NCI-H2081 (cell line): ENCODE data around the gene ZNF839.
"Not testable (repeated sequence)": the region's sequence is repeated elsewhere in the genome, so short reads cannot be mapped to it uniquely, and the experiment has no call there.

Experiments
- DNase-seq, 2 experiments: peaks; one replicate each; lab custom pipeline; 2025; lab: John Stamatoyannopoulos, UW

ZNF839 gene

DNA sequence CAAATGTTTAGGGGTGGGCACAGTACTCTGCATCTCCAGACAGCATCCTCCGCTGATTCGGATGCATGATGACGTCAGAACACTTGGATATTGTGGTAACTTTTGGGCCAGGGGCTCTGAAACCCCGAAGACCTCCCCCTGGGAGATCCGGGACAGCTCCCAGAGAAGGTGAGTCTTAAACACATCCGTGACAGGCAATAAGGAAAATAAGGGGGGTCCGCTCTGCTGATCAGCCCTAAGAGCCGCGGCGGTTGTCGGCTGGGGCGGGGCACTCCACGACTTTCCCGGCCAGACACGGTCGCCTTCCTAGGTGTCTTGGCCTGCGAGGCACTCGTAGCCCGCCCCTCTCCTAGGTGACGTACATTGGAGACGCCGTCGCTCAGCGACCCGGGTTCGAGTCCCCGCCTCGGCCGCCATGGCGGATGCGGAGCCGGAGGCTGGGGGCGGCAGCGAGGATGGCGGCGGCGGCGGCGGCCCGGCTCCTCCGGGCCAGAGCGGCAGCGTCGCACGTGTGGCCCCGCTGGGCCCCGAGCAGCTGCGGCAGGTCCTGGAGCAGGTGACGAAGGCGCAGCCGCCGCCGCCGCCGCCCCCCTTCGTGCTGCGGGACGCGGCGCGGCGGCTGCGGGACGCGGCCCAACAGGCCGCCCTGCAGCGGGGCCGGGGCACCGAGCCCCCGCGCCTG lies at the start of gene ZNF839:
Gene ZNF839, plus strand, starts transcription at position 396 of the 682 bp plus-strand sequence. Its CDS starts 20 bp downstream, at position 416.
- peak; percentile 91 to 92 for DNase-seq

DNA sequence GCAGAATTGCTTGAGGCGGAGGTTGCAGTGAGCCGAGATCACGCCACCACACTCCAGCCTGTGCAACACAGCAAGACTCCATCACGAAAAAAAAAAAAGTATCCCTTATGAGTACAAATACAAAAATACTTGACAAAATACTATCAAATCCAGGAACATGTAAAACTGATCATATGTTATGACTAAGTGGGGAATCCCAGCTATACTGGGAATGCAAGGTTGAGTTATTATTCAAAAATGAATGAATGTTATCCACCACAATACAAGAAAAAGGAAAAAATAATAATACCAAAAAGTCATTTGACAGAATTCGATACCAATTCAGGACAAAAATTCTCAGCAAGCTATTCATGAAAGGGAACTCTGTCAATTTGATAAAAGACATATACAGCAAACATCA lies 47.2 kb upstream of the ZNF839 start:
- DNase-seq = no peak

DNA sequence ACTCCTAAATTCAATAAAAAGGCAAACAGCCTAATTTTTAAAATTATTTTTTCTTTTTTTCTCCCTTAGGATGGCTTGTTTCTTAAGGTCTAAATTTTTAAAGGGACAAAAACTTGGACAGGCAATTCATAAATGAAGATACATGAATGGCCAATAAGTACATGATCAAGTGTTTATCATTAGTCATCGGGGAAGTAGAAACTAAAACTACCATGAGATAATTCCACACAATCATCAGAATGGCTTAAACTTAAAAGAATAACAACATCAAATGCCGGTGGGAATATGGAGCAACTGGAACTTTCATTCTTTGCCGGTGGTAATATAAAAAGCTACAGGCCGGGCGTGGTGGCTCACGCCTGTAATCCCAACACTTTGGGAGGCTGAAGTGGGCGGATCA lies 43.7 kb upstream of the ZNF839 start:
- no peak for DNase-seq

DNA sequence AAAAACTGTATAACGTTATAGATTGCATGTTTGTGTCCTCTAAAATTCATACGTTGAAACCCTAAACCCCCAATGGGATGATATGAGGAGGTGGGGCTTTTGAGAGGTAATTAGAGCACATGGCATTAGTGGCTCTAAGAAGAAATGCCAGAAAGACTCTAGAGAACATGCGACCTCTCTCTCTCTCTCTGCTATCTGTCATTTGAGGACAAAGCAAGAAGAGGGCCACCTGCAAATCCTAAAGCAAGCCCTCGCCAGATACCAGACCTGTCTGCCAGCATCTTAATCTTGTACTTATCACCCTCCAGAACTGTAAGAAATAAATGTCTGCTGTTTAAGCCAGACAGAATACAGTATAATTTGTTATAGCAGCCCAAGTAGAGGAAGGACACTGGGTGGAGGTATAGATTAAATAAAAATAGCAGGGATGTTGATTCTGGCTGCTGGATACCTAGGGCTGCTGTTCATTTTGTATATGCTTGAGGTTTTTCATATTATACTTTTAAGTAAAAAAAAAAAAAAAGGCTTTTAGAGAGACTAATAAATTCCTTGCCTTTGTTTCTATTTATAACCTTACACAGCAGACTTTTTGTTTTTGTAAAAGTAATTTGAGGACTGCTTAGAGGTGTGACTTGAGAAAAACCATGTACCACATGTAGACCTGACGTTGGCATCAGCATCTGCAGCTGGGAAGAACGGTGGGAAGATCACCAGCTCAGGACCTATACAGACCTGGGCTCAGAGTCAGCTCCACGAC lies 41.5 kb upstream of the ZNF839 start:
- DNase-seq = no peak

DNA sequence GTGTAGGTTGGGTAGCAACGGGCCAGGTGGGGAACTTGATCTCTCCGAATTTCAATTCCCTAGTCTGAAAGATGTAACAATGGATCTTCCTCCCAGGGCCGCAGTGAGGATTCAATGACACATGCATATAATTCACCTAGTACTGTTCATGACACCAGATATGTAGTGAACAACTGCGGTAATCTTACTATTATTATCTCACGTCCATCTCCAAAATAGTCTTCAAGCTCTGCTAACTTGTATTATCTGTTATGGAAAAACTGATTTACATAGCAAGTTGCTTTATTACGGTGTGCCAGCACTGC lies 41.0 kb upstream of the ZNF839 start:
- no peak for DNase-seq

DNA sequence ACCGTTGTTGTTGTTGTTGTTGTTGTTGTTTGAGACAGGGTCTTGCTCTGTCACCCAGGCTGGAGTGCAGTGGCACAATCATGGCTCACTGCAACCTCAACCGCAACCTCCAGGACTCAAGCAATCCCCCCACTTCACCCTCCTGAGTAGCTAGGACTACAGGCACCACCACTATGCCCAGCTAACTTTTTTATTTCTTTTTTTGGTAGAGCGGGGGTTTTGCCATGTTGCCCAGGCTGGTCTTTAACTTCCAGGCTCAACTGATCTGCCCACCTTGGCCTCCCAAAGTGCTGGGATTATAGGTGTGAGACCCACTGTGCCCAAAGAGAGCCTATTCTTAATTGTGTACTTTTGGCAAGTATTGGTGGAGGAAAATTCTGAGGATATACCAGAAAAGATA lies 40.3 kb upstream of the ZNF839 start:
- no peak for DNase-seq

DNA sequence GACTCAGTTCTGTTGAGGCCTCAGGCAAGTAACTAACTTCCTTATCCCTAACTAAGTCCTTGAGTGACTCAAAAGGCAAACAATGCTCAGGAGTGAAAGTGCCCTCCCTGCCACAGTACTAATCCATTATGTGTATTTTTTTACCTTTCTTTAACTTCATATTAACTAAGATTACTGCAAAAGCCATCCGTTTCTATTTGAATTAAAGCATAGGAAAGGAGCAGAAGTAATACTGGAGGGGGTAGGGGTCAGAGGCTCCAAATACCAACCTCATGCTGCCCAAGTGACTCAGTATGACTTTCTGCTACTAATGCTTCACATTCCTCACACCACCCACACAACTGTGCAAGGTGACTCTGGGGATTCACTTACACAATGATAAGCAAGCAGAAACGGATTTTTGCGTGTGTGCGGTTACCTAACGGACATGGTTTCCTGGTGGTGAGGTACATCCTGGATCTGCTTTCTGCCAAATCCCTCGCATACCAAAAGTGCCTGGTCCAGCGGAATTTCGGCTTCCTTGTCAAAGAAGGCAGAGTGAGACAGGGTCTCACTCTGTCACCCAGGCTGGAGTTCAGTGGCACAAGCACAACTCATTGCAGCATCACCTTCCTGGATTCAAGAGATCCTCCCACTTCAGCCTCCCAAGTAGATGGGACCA lies 39.7 kb upstream of the ZNF839 start:
- no peak for DNase-seq

DNA sequence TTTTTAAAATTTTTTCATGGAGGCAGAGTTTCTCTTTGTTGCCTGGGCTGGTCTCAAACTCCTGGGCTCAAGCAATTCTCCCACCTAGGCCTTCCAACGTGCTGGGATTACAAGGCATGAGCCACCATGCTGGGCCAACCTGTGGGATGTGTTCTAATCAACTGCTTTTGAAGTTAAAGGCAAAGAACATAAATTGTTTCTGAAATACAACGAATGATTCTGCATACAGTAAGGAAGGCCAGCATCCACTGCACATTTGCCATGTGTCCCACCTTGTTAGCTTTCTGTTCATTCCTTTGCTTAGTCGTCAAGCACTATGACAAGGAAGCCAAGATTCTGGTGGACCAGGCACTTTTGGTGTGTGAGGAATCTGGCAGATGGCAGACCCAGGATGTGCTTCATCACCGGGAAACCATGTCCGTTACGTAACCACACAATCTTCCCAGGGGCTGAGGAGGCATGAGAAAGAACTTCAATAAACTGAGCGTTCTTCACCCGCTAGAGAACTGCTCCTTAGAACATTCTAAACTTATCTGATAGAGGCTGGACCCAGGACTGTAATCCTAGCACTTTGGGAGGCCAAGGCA lies 39.1 kb upstream of the ZNF839 start:
- DNase-seq = no peak

DNA sequence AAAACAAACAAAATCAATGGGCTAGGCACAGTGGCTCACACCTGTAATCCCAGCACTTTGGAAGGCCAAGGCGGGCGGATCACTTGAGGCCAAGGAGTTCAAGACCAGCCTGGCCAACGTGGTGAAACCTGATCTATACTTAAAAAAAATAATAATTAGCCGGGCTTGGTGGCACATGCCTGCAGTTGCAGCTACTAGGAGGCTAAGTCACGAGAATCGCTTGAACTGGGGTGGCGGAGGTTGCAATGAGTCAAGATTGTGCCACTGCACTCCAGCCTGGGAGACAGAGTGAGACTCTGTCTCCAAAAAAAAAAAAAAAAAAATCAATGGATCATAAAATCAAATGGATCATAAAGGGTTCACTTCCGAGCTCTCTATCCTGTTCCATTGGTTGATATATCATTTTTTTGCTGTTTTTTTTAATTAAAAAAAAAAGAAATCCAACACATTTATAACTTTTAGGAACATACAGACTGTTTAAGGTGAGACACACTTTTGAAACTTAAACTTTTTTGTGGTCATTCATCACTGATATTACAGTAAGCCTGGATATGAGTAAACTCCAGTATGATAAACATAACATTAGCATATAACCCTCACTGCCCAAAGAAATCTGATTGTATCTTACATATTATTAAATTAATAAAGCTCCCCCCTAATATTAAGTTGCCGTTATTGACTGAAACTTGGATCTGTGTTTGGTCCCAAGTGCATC lies 36.6 kb upstream of the ZNF839 start:
- no peak for DNase-seq

DNA sequence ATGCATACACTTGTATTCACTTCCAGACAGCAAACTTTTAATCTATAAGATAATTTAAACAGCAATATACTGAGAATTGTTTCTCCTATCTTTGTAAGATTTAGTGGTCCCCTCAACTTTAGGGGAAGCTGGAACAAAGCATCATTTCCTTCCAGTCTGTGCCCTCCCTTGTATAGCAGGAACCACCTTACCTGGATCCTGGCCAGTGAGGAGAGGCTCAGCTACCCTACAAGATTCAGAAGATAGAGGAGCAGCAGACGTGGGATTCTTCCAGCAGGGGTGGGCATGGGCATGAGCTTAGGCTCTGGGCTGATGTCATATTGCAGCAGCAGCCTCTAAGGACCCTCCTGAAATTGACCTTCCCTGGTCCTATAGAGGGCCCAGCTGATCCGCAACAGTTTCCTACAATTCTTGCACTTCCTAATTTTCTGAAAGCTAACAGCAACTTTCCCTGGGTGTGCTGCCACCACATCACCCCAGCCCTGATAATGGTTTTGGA lies 35.9 kb upstream of the ZNF839 start:
- no peak for DNase-seq

DNA sequence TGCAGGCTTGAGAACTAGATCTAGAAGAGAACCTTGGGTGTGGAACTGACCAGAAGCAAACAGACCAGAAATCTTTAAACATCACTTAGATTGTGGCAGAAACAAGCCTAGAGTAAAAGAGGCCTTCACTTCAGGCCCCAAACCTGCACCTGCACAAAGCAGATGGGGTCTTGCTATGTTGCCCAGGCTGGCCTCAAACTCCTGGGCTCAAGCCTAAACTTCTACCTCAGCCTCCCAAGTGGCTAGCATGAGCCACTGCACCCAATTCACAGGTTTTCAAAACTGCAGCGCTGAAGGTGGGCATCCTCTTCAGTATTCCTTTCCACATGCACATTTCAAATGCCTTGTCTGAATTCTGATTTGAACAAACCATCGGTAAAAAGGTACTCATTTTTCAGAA lies 34.4 kb upstream of the ZNF839 start:
- DNase-seq = no peak

DNA sequence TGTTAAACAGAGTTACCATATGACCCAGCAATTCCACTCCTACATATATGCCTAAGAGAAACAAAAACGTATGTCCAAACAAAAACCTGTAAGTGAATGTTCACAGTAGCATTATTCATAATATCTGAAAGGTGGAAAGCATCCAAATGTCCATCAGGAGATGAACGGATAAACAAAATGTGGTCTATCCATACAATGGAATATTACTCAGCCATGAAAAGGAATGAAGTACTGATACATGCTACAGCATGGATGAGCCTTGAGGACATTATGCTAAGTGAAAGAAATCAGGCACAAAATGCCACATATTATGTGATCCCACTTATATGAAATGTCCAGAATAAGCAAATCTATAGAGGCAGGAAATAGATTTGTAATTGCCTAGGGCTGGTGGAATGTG lies 31.4 kb upstream of the ZNF839 start:
- no peak for DNase-seq

DNA sequence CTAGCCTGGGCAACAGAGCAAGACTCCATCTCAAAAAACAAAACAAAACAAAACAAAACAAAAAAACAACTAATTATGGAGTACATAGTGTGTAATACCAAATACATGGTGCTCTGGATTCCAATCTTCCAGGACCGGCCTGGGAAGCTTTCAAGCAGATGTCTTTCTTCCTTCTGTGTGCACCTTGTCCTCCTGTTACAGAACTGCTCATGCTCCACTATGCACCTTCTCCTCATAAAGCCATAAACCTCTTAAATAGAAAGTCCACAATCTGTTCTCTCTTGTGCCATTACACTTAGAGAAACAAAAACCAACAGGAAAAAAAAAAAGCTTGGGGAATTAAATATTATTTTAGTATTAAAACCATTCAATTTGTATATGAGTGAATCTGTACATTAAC lies 27.1 kb upstream of the ZNF839 start:
- no peak for DNase-seq

DNA sequence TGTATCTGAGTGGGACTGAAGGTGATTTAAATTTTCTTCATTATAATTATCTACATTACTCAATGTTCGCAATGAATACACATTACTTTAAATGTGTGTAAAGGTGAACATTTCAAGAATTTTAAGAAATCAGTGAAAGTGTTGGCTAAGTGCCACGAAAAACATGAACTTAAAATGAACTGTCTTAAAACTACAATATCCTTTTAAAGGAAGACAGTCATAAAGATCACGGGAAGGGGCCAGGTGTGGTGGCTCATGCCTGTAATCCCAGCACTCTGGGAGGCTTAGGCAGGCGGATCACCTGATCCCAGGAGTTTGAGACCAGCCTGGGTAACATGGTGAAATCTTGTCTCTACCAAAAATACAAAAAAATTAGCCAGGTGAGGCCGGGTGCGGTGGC lies 25.8 kb upstream of the ZNF839 start:
- no peak for DNase-seq

DNA sequence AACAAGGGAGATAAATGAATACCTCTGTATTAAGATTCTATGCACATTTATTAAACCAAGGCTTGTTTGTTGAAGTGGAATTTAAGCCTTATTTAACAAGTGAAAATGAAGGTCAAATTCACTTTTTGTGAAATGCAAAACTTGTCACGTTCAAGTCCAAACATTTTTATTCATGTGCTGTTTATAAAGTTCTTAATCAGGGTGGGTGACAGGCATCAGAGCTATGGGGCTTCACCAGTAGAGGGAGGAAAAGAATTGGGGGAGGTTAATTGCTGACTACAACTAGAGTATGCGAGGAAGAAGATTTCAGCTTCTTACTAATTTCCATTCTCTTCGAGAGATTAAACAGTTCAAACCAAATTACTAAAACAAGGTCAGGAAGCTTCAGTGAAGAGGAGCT lies 24.3 kb upstream of the ZNF839 start:
- DNase-seq = no peak

DNA sequence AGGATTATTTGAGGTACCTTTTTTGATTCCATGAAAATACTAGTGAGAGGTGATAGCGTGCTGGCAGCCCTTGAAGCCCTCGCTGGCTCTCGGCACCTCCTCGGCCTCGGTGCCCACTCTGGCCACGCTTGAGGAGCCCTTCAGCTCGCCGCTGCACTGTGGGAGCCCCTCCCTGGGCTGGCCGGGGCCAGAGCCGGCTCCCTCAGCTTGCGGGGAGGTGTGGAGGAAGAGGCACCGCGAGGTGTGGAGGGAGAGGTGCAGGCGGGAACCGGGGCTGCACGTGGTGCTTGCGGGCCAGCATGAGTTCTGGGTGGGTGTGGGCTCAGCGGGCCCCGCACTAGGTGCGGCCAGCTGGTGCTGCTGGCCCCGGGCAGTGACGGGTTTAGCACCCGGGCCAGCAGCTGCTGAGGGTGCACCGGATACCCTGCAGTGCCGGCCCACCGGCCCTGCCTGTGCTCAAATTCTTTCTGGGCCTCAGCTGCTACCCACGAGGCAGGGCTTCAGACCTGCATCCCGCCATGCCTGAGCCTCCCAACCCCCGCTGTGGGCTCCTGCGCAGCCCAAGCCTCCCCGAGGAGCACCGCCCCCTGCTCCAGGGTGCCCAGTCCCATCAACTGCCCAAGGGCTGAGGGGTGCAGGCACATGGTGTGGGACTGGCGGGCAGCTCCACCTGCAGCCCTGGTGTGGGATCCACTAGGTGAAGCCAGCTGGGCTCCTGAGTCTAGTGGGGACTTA lies 21.9 kb upstream of the ZNF839 start:
- no peak for DNase-seq

DNA sequence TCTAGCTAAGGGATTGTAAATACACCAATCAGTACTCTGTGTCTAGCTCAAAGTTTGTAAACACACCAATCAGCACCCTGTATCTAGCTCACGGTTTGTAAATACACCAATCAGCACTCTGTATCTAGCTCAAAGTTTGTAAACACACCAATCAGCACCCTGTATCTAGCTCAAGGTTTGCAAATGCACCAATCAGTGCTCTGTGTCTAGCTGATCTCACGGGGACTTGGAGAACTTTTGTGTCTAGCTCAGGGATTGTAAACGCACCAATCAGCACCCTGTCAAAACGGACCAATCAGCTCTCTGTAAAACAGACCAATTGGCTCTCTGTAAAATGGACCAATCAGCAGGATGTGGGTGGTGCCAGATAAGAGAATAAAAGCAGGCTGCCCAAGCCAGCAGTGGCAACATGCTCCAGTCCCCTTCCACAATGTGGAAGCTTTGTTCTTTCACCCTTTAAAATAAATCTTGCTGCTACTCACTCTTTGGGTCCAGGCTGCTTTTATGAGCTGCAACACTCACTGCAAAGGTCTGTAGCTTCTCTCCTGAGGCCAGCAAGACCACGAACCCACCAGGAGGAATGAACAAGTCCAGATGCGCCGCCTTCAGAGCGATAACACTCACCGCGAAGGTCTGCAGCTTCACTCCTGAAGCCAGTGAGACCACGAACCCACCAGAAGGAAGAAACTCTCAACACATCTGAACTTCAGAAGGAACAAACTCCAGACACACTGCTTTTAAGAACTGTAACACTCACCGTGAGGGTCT lies 21.1 kb upstream of the ZNF839 start:
- DNase-seq = not testable (repeated sequence)

DNA sequence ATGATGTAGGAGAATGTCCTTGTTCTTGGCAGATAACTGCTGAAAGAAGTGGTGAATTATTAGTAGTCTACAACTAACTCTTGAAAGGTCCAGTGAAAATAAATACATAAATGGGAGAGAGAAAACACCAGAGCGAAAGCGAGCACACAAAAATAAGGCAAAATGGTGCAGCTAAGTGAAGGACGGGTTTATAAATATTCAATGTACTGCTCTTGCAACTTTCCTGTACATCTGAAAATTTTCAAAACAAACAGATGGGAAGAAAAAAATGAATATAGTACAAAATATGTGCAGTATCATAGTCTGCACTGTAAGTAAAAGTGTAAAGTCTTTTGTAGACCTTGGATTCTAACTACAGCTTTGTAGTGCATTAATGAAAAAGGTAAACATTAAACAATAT lies 15.9 kb upstream of the ZNF839 start:
- DNase-seq = no peak

DNA sequence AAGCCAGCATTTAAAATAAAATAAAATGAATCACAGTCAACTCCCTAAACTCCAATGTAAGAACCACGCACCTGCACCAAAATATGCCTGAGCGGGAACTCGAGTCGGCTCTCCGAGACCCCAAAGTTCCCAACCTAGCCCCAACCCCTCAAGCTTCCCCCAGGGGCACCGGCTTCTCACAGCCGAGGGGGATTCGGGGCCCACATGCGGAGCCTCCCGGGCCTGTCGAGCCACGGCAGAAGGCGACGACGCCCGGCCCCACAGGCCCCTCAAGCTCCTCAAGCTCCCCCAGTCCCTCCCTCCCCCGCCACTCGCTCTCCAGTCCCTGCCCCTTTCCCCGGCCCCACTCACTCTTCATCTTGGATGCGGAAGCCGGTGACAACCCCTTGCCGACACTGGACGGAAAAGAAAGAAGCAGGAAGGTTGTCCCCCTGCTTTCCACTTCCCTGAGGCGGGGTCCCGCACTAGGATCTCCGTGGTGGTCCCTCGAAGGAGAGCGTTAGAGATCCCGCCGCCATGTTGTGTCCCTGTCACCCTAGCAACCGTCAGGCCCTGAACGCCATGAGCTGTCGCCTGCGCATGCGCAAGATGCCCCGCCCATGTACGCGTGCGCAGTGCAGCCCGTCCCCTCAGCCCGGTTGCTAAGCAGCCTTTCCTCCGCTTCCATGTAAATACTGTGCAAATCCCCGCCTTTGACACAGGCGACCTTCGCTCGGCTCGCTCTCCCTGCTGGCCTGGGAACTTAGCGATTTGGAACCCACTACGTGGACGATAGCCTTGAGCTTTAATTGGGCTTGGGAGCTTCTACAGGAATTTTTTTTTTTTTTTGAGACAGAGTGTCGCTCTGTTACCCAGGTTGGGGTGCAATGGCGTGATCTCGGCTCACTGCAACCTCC lies 14.7 kb upstream of the ZNF839 start, which contains the start of gene MOK:
Gene MOK, minus strand, starts transcription at position 554 of the 896 bp plus-strand sequence. Its CDS starts 196 bp downstream, at position 358.
- peak; percentile 97 to 98 for DNase-seq
